ENCODE results near the gene AMOTL2. TPM values are rescaled to one million over a fixed set of nuclear protein-coding genes. Genes with fewer than 3 reads are reported as not detected.

AMOTL2 gene
- total RNA-seq (2014; rRNA removed; shearing (Covaris generic)): 336 and 347 TPM in 2 replicates
- polyA plus RNA-seq (2016; fragmentation: Nextera tagmentation; extraction: Ambion mirVana): 156 TPM in 2 replicates

DNA sequence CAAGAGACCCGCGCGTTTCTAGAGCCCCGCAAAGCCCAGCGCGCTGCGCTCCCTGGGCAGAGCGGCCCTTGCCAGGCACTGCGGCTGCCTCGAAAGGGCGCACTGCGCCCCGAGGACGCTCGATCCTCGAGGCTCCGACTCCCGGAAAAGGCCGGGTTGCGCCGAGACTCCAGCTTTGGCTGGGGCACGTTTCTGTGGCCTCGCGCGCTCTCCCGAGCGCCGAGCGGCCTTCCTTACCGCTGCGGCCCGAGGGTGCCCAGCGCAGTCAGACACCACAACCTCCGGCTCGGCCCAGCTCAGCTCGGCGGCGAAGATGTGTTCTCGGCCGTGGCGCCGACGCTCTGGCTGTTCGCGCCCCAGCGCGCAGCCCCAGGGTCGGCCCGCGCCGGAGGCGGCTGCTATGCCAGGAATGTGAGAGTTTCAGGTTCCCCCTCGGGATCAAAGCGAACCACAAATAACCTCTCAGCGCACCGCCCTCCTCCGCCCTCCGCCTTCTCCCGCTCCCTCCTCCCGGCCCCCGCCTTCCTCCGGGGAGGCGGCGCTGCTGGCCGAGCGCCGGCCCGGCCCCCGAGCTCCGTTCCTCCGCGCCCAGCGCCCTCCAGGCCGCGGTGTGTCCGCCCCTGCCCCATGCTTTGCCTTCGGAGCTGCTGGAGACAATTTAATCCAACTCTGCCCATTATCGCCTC lies at the start of gene AMOTL2:
Gene AMOTL2, minus strand, starts transcription at position 343 of the 686 bp plus-strand sequence. CDS start 3,014 bp downstream, outside the sequence.
- H3K4me2 ChIP-seq (ENCODE audit: unreplicated experiment): peak within 1 kb of the TSS; percentile 95
- no peaks in the 10 kb centered on the region for H3K27me3 ChIP-seq (replicated peaks; ENCODE audit: insufficient read depth)
- DNase-seq: peak; percentile 97
- H3K9me2 ChIP-seq (ENCODE audit: insufficient read depth): no peaks in the 10 kb centered on the region
- peak within 1 kb of the TSS; percentile 100 for H3K4me3 ChIP-seq
- H3K9ac ChIP-seq: peak within 1 kb of the TSS; percentile 100
- WGBS, 2 experiments (ENCODE audit: low coverage in 1 of 2, low lambda C conversion rate in 2 of 2, missing lambda C conversion rate in 2 of 2): 1 to 2% methylated on average over 64 to 78 of the region's 78 CpGs
- H4K20me1 ChIP-seq (ENCODE audit: insufficient read depth): no peaks in the 10 kb centered on the region
- H3K4me1 ChIP-seq (ENCODE audit: insufficient read depth): peaks cover 23% of the 10 kb centered on the region
- peaks cover 36% of the 10 kb centered on the region for H3F3A ChIP-seq (ENCODE audit: insufficient read depth)
- H3K9me3 ChIP-seq (ENCODE audit: low read depth): no peaks in the 10 kb centered on the region
- peaks cover 49% of the 10 kb centered on the region for H3K79me2 ChIP-seq (ENCODE audit: insufficient read depth)
- H3K27ac ChIP-seq: peak within 1 kb of the TSS; percentile 99
- no peak for TF ChIP-seq EZH2phosphoT487 (IDR thresholded peaks at IDR 0.05; ENCODE audit: insufficient read depth, low read depth)
- TF ChIP-seq EZH2 (IDR thresholded peaks at IDR 0.05; ENCODE audit: insufficient read depth, poor library complexity, severe bottlenecking): no peak
- peaks cover 39% of the 10 kb centered on the region for H3K36me3 ChIP-seq (ENCODE audit: low read depth)
- in situ Hi-C loops (cut with MboI): no loop called here
- peak within 1 kb of the TSS; percentile 58 for H2AFZ ChIP-seq

DNA sequence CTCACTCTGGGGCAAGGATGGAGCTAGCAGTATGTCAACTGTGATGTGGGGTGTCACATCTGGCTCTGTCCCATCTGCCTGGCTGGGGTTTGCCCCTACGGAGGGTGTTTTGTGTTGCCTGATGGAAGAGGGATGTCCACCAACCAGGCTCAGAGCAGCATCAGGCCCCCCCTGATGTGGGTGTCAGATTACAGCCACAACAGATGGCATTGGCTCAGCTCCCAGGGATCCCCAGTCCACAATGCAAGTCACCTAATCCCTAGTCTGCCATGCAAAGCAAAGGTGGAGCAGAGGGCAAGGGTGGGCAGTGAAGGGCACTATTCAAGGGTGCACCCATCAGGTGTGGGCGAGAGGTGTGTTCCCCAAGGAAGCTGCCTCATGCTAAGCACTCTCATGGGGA lies 48.9 kb upstream of the AMOTL2 start:
- no peak overlapping the region for H3K27ac ChIP-seq
- H2AFZ ChIP-seq: no peak overlapping the region
- peak; percentile 39 for DNase-seq
- no peaks in the 10 kb centered on the region for H3K9me2 ChIP-seq (ENCODE audit: insufficient read depth)
- in situ Hi-C loops (cut with MboI): no loop called here
- H3K4me1 ChIP-seq (ENCODE audit: insufficient read depth): peaks cover 16% of the 10 kb centered on the region
- H3K36me3 ChIP-seq (ENCODE audit: low read depth): no peaks in the 10 kb centered on the region
- H3K79me2 ChIP-seq (ENCODE audit: insufficient read depth): no peaks in the 10 kb centered on the region
- no peak overlapping the region for H3K4me3 ChIP-seq
- H3F3A ChIP-seq (ENCODE audit: insufficient read depth): peaks cover 20% of the 10 kb centered on the region
- no peak overlapping the region for H3K4me2 ChIP-seq (ENCODE audit: unreplicated experiment)
- H3K9ac ChIP-seq: no peak overlapping the region
- no peaks in the 10 kb centered on the region for H3K27me3 ChIP-seq (replicated peaks; ENCODE audit: insufficient read depth)
- H4K20me1 ChIP-seq (ENCODE audit: insufficient read depth): no peaks in the 10 kb centered on the region
- no peaks in the 10 kb centered on the region for H3K9me3 ChIP-seq (ENCODE audit: low read depth)
- no peak for TF ChIP-seq EZH2phosphoT487 (IDR thresholded peaks at IDR 0.05; ENCODE audit: insufficient read depth, low read depth)
- no peak for TF ChIP-seq EZH2 (IDR thresholded peaks at IDR 0.05; ENCODE audit: insufficient read depth, poor library complexity, severe bottlenecking)
- 42 to 50% methylated on average over 2 of the region's 2 CpGs for WGBS, 2 experiments (ENCODE audit: low coverage in 1 of 2, low lambda C conversion rate in 2 of 2, missing lambda C conversion rate in 2 of 2)

DNA sequence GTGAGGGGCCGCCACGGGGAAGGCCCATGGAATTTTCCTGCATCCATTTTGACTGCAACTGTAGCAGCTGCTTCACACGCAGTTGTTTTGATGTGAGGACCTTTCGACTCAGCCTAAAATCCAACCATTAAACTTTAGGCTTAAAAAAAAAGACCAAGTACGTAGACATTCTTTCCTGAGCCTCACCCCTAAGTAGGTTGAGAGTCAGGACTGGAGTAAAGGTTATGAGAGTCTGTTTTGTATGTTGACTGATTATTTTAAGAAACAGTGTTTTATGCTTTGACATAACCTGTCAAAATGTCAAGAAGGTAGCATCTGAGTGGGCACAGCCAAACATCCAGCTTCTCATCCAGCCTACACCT lies 45.7 kb upstream of the AMOTL2 start:
- in situ Hi-C loops (cut with MboI): no loop called here
- no peaks in the 10 kb centered on the region for H3K4me1 ChIP-seq (ENCODE audit: insufficient read depth)
- no peaks in the 10 kb centered on the region for H3K9me3 ChIP-seq (ENCODE audit: low read depth)
- H2AFZ ChIP-seq: no peak overlapping the region
- WGBS, 2 experiments (ENCODE audit: low coverage in 1 of 2, low lambda C conversion rate in 2 of 2, missing lambda C conversion rate in 2 of 2): 91 to 96% methylated on average over 5 of the region's 5 CpGs
- H3K4me3 ChIP-seq: no peak overlapping the region
- TF ChIP-seq EZH2 (IDR thresholded peaks at IDR 0.05; ENCODE audit: insufficient read depth, poor library complexity, severe bottlenecking) (no peak), EZH2phosphoT487 (IDR thresholded peaks at IDR 0.05; ENCODE audit: insufficient read depth, low read depth) (no peak)
- H3F3A ChIP-seq (ENCODE audit: insufficient read depth): no peaks in the 10 kb centered on the region
- no peak for DNase-seq
- no peak overlapping the region for H3K9ac ChIP-seq
- no peaks in the 10 kb centered on the region for H4K20me1 ChIP-seq (ENCODE audit: insufficient read depth)
- no peaks in the 10 kb centered on the region for H3K27me3 ChIP-seq (replicated peaks; ENCODE audit: insufficient read depth)
- H3K79me2 ChIP-seq (ENCODE audit: insufficient read depth): no peaks in the 10 kb centered on the region
- no peaks in the 10 kb centered on the region for H3K9me2 ChIP-seq (ENCODE audit: insufficient read depth)
- no peaks in the 10 kb centered on the region for H3K36me3 ChIP-seq (ENCODE audit: low read depth)
- no peak overlapping the region for H3K27ac ChIP-seq
- H3K4me2 ChIP-seq (ENCODE audit: unreplicated experiment): no peak overlapping the region

DNA sequence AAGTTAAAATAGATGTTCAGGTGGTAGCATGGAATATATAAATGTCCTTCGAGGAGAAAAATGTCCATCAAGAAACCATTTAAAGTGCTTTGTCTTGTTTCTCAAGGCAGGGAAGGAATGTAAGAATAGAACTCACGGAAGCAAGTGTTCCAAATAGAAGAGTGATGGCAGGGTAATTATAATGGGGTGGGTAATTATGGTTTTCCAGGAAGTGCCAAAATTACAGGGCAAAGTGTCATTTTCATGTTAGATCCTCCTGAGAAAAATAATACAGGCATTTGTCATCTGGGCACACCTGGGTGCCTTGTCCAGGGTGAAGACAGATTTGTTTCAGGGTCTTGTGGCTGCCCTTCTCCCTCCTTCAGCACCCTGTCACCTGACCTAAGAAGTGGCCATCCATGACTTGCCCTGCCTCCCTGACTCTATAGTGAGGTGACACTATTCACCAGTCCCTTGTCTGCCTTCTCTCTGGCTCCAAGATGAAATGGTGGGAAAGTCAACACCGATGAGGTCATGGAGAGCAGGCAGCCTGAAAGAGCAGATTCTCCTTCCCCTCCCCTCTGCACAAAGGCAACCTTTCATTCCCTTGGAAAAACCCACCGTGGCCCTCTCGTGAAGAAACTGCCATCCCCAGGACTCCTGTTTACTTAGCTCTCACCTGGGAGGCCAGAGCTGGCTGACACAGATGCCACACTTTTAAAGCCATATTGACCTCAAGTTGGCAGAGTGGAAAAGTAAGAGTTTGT lies 45.1 kb upstream of the AMOTL2 start:
- no peaks in the 10 kb centered on the region for H3F3A ChIP-seq (ENCODE audit: insufficient read depth)
- no peak overlapping the region for H3K27ac ChIP-seq
- no peak overlapping the region for H3K9ac ChIP-seq
- H2AFZ ChIP-seq: no peak overlapping the region
- TF ChIP-seq EZH2 (IDR thresholded peaks at IDR 0.05; ENCODE audit: insufficient read depth, poor library complexity, severe bottlenecking): no peak
- no peak for TF ChIP-seq EZH2phosphoT487 (IDR thresholded peaks at IDR 0.05; ENCODE audit: insufficient read depth, low read depth)
- no peaks in the 10 kb centered on the region for H3K79me2 ChIP-seq (ENCODE audit: insufficient read depth)
- no peaks in the 10 kb centered on the region for H3K9me2 ChIP-seq (ENCODE audit: insufficient read depth)
- in situ Hi-C loops (cut with MboI): no loop called here
- WGBS, 2 experiments (ENCODE audit: low coverage in 1 of 2, low lambda C conversion rate in 2 of 2, missing lambda C conversion rate in 2 of 2): 64 to 67% methylated on average over 5 of the region's 5 CpGs
- no peak overlapping the region for H3K4me3 ChIP-seq
- H4K20me1 ChIP-seq (ENCODE audit: insufficient read depth): no peaks in the 10 kb centered on the region
- no peaks in the 10 kb centered on the region for H3K36me3 ChIP-seq (ENCODE audit: low read depth)
- no peaks in the 10 kb centered on the region for H3K9me3 ChIP-seq (ENCODE audit: low read depth)
- H3K27me3 ChIP-seq (replicated peaks; ENCODE audit: insufficient read depth): no peaks in the 10 kb centered on the region
- no peak overlapping the region for H3K4me2 ChIP-seq (ENCODE audit: unreplicated experiment)
- no peaks in the 10 kb centered on the region for H3K4me1 ChIP-seq (ENCODE audit: insufficient read depth)
- DNase-seq: no peak
